Dedifferentiated amniotic fluid mesenchymal stem cell (primary cell): ENCODE measurements around the gene ABCF1.
A peak's percentile ranks its signal among the peaks of the same experiment; 100 is the strongest.
"Not testable (repeated sequence)": the region's sequence is repeated elsewhere in the genome, so short reads cannot be mapped to it uniquely, and the experiment has no call there.

Experiments
- DNase-seq: peaks from one replicate; pipeline ENCODE4 v3.0.0-alpha.2; 2016; ENCODE audit errors: extremely low spot score

Gene ABCF1

GRCh38 chr6:30571075-30571761 lies at the start of gene ABCF1:
ABCF1 (plus strand) TSS chr6:30571442; CDS start chr6:30571488, 46 bp downstream.
- DNase-seq: peak; percentile 95

GRCh38 chr6:30521952-30522351 lies 49.3 kb upstream of the ABCF1 start:
- DNase-seq: not testable (repeated sequence)

DNA sequence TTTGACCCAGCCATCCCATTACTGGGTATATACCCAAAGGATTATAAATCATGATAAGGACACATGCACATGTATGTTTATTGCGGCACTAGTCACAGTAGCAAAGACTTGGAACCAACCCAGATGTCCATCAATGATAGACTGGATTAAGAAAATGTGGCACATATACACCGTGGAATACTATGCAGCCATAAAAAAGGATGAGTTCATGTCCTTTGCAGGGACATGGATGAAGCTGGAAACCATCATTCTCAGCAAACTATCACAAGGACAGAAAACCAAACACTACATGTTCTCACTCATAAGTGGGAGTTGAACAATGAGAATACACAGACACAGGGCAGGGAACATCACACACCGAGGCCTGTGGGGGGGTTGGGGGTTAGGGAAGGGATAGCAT lies 44.8 kb upstream of the ABCF1 start:
- DNase-seq: not testable (repeated sequence)

GRCh38 chr6:30529349-30529875 lies 41.8 kb upstream of the ABCF1 start:
- not testable (repeated sequence) for DNase-seq

DNA sequence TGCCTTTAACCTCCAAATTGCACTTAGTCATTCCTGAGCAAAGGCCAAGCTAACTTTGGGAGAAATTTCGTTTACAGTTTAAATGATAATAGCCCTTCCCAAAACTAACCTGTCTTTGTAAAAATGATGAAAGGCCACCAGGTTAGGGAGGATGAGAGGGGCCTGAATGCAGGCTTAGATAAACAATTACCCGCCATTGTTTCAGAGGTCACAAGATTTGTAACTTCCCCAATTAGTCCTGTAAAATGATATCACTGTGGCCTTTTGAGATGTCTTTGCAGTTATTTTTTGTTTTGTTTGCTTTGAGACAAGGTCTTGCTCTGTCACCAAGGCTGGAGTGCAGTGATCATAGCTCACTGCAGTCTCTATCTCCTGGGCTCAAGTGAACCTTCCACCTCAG lies 41.2 kb upstream of the ABCF1 start:
- DNase-seq: no peak

- DNase-seq: no peak
Measured at GRCh38 chr6:30533460-30534294, 37.6 kb upstream of the ABCF1 start.

- no peak for DNase-seq
Measured at GRCh38 chr6:30537931-30538330, 33.3 kb upstream of the ABCF1 start.

DNA sequence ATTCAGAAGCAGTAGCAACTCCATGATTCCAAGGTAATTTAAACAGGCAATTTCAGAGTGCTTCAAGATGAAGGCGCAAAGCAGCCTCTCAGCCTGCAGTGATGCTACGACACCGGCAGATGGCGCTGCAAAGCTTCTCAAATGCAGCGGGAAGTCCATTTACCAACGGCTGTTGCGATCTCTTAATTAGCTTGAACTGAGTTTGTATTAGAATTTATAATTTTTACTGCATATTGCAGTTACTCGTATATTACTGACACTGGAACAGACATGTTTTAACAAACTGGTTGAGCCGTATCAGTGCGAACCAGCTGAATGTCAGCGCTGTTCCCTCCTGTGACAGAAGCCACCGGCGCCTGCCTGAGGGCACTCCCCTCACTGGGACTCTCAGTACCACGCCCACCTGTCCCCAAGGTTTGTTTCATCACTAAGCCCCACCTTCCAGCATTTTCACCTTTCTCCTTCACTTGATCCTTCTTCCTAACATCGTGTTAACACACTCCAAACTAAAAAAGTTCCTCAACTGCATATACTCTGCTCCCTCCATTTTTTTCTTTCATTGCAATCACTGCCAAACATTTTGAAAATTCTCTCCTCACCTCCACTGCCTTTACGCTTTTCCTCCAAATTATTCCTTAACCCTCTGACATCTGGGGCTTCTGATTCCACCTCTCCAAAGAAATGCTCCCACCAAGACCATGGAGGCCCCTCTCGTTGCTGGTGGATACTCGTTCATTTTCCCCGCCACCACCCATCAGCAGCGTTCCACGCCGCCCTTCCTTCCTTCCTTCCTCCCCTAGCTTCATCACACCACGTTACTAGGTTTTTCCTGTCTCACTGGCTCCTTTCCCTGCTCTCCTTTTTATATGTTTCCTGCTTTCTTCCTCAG lies 29.5 kb upstream of the ABCF1 start:
- peak; percentile 85 for DNase-seq

DNA sequence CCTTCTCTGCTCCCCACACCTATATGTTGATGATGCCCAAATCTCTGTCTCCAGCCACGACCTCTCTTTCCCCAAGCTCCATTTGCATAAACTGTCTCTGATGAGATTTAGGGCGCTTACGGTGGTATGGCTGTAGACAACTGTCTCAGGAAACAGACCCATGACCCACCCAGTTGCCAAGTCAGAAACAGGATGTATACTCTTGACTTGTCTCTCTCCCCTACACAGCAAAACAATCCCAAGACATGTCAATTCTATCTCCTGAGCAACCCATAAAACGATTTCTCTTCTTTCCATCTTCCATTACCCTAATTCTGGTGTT lies 28.9 kb upstream of the ABCF1 start:
- no peak for DNase-seq

DNA sequence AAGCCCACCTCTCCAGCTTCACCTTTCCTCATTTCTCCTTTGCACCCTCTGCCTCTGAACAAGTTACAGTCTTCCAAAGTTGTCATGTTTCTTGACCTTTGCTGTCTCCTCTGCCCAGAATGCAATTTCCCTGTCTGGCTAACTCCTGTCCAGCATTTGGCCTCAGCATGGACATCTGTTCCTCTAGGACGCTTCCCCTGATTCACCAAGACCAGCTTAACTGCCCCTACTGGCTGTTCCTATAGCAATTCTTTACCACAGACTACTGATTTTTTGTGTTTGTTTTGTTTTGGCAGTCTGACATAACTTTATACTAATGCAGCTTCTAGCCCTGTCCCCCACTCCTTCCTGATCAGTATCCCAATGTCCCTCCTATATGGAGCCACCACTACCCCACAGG lies 28.3 kb upstream of the ABCF1 start:
- DNase-seq: no peak

GRCh38 chr6:30543821-30544220 lies 27.4 kb upstream of the ABCF1 start:
- no peak for DNase-seq

- peak; percentile 83 for DNase-seq
Measured at GRCh38 chr6:30544666-30545272, 26.5 kb upstream of the ABCF1 start.

DNA sequence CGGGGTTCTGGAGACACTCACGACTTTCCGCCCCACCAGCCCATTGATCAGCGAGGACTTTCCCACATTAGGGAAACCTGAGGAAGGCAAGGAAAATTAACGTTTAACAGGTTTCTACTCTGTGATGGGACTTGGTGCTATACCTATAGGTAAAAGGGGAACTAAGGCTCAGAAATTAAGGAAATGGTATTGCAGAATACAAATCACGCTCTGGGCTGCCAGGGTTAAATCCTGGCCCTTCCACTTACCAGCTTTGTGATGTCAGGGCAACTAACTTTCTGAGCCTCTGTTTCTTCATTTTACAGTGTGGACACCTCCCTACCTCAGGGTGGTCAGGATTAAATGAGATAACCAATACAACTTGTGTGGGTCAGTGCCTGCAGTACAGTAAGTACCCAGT lies 23.8 kb upstream of the ABCF1 start:
- no peak for DNase-seq

DNA sequence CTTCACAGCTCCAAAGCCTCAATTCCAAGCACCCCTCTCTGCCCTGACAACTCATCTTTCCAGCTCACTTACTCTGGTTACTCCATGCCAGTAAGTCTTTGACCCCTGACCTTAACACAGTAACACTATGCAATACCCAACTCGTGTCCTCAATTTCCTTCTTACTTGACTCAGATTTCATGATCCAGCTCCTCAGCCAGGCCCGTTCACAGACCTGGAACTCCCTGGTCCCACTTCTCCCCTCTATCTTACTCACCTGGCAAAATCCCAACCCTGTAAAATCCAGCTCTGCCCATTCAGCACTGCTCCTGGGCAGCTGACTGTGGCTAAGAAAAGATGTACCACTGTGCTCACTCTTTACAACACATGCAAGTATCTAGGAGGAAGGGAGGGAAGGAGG lies 22.9 kb upstream of the ABCF1 start:
- DNase-seq: no peak

DNA sequence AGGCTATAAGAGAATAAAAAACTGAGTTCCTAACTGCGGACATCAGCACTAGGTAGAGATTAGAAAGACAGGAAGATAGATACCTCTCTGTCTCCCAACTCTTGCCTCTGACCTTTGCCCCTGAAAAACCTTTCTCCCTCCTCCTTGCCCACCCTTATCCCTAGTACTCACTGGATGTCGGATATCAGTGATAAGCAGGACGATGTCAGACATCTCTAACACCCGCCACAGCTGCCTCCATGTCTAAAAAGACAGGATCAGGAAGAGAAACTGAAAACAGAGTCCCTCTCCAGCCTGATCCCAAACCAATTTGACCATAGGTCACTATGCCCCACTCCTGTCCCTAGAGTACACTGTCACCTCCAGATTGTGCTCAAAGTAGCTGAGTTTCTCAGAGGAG lies 16.8 kb upstream of the ABCF1 start:
- no peak for DNase-seq

DNA sequence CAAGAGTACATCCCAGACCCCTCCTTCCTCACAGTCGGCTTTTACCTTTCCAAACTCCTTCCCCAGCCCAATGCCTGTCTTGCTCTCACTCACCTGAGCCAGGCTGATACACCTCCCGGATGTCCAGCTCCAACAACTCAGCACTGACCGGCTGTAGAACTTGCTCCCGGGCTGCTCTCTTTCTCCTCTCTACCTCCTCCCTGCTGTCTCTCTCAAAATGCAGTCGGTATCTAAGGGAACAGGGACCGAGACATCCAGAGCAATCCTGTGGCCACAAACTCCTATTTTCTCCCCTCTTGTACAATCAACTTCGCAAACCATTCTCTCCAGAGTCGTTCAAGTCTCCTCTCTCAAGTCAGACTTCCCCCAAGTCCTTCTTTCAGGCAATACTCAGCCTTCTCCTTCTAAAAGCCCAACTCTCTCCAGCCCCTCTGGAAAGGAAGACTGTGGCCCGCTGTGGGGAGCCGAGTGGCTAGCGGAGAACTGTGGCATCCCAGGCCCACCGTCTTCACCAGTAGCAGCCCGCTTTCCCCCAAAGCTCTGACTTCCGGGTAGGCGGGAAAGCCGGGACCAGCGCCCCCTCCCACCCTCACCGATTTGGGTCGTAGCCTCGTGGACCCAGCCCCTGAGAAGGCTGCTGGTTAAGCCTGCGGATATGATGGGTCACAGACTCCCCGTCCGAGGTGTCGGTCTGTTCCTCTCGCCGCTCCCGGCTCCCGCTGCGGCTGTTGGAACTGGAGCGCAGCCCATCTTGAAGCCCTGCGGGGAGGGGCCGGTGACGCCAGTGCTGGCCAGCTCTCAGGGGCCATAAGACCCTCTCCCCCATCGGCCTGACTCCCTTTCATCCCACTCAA lies 16.1 kb upstream of the ABCF1 start:
- peak; percentile 16 for DNase-seq

GRCh38 chr6:30555816-30556065 lies 15.5 kb upstream of the ABCF1 start:
- no peak for DNase-seq

DNA sequence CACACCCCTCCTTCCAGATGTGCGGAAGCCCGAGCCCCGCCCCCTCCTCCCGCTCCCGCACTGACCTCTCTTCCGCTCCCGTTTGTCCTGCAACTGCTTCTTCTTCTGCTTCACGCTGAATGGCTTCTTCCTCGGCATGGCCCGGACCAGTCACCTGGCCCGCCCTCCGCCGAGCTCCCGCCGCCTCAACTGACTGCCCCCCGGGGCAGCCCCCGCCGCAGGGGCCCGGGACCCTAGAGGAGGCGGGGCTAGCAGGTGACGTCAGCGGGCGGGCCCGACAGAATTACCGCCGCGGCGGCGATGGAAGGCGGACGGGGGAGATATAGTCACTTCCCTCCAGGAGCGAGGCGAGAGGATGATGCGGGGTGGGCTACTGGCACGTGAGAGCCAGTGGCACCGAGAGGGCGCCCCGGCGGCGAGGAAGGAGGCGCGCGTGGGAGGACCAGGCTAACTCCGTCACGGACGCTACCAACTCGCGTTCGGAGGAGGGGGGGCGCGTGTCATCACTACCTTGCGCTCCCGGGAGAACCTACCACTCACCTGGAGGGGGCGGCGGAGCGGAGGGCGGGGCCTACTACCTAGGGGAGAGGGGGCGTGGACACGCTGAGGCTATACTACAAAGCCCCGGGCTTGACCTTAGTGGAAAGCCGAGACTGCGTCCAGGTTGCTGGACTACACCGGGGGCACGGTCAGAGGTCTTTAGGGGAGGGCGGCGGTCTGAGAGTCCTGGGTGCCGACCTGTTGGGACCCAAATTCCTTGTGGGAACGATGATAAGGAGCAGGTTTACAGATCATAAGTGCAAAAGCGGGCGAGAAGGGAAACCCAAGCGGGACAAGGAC lies 15.0 kb upstream of the ABCF1 start, which contains the start of gene GNL1:
TSS of gene GNL1 (minus strand) at position 424 of the 840 bp plus-strand sequence. CDS start at position 138, 286 bp downstream.
- DNase-seq: peak; percentile 71

DNA sequence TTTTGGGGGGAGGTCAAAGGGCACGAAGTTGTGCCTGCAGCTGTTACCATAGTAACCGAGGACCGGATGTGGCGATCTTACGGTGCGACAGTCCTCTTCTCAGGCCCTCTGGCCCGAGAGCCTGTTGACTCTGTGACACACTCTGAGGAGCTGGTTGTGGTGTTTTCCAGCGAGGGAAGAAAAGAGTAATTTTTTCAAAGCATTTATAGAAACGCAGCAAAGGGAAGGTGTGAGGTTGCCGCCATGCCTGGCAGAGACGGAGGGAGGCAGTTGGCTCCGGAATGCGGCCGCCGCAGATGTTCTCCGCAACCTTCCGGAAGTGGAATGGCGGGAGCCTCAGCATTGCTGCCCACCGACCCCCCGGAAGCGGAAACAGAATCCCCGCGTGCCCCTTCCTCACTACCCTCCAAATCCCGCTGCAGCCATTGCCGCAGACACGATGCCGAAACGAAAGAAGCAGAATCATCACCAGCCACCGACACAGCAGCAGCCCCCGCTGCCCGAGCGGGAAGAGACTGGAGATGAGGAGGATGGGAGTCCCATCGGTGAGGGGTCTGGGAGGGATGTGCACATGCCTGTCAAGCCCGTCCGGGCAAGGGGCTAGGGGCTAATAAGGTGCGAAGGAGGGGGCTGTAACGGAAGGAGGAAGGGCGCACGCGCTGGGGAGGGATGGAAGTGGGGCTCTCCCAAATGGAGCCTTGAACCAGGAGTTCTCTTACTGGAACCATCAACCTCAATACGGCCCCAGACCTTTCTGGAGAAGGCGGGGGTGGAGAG lies 14.1 kb upstream of the ABCF1 start, which contains the start of gene PRR3:
TSS of gene PRR3 (plus strand) at position 390 of the 777 bp plus-strand sequence. CDS start at position 440, 50 bp downstream.
- peak; percentile 85 for DNase-seq
